Calu3 (cell line): Measurements from ENCODE around the gene DPF3. TPM values are rescaled to one million over a fixed set of nuclear protein-coding genes. Genes with fewer than 3 reads are reported as not detected.

Experiments used
- BruUV-seq: library from RNA; stranded (reverse); fragments of 400-500 nt; replicated peaks from 2 replicates; lab custom pipeline; 2021; lab: Mats Ljungman, UMichigan
- CTCF ChIA-PET: fragments of 300-600 bp; sonication (Branson Sonifier 250); formaldehyde crosslinking; loops from one replicate; lab custom pipeline; 2022; ENCODE audit warnings: antibody characterized with exemption; lab: Charles Lee
- DNase-seq: peaks from one replicate; pipeline ENCODE4 v3.0.0; 2022
- H3K27ac Mint-ChIP-seq: one replicate; pipeline ENCODE4 v1.8.0; 2022; ENCODE audit warnings: mixed read lengths; ENCODE audit not compliant: unreplicated experiment
- H3K27me3 Mint-ChIP-seq: one replicate; pipeline ENCODE4 v1.8.0; 2022; ENCODE audit warnings: mixed read lengths; ENCODE audit not compliant: unreplicated experiment
- H3K36me3 Mint-ChIP-seq: one replicate; pipeline ENCODE4 v1.8.0; 2022; ENCODE audit warnings: mild to moderate bottlenecking, moderate library complexity, mixed read lengths; ENCODE audit not compliant: insufficient read depth, unreplicated experiment
- H3K4me1 Mint-ChIP-seq: one replicate; pipeline ENCODE4 v1.8.0; 2022; ENCODE audit warnings: mild to moderate bottlenecking, low read depth, mixed read lengths; ENCODE audit not compliant: unreplicated experiment
- H3K4me3 Mint-ChIP-seq: one replicate; pipeline ENCODE4 v1.8.0; 2022; ENCODE audit warnings: mild to moderate bottlenecking, low read depth, moderate library complexity, mixed read lengths; ENCODE audit not compliant: unreplicated experiment
- H3K9me3 Mint-ChIP-seq: one replicate; pipeline ENCODE4 v1.8.0; 2022; ENCODE audit warnings: low read depth, mixed read lengths; ENCODE audit not compliant: unreplicated experiment
- intact Hi-C: fragments of 100-400 bp; cut with micrococcal nuclease; formaldehyde crosslinking; loops from one replicate; pipeline ENCODE4 v1.10.0; 2022; ENCODE audit not compliant: unreplicated experiment
- total RNA-seq: library from RNA; stranded (reverse); gene quantifications from 2 replicates; pipeline ENCODE4 v1.2.3, GENCODE V29; 2022
- TF ChIP-seq, protein P1 (sequence below): fragments of 200-600 bp; IDR thresholded peaks from one replicate; pipeline ENCODE4 v1.8.0; 2022; ENCODE audit warnings: antibody characterized with exemption; ENCODE audit not compliant: unreplicated experiment

The DPF3 gene
- total RNA-seq, 1 experiment from 2014 or later, result 9.6 TPM

DNA sequence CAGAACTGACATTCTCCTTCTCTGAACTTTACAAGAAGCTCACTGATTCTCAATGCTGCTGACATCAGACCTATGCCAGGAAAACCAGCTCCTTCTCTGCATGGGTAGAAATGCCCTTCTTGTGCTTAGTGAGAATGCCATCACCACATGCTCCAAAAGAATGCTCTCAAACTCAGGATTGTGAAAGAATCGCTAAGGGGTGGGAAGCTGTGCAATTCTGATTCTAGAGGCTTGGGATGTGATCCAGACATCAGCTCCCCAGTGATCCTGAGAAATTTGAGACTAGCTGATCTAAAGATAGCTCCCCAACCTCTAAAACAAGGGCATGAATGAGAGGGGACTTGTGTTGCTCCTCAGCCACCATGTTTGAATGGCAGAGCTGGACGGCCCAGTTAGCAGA, 113.2 kb downstream of the DPF3 start:
- Mint-ChIP-seq H3K36me3 (peaks cover 4% of the 10 kb centered on the region), H3K27ac (no peak overlapping the region), H3K4me1 (peaks cover 63% of the 10 kb centered on the region), H3K4me3 (no peak overlapping the region), H3K27me3 (no peaks in the 10 kb centered on the region), H3K9me3 (no peaks in the 10 kb centered on the region)
- DNase-seq, result no peak
- TF ChIP-seq, protein P1, sequence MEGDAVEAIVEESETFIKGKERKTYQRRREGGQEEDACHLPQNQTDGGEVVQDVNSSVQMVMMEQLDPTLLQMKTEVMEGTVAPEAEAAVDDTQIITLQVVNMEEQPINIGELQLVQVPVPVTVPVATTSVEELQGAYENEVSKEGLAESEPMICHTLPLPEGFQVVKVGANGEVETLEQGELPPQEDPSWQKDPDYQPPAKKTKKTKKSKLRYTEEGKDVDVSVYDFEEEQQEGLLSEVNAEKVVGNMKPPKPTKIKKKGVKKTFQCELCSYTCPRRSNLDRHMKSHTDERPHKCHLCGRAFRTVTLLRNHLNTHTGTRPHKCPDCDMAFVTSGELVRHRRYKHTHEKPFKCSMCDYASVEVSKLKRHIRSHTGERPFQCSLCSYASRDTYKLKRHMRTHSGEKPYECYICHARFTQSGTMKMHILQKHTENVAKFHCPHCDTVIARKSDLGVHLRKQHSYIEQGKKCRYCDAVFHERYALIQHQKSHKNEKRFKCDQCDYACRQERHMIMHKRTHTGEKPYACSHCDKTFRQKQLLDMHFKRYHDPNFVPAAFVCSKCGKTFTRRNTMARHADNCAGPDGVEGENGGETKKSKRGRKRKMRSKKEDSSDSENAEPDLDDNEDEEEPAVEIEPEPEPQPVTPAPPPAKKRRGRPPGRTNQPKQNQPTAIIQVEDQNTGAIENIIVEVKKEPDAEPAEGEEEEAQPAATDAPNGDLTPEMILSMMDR, result no peak
- BruUV-seq, result no TSS peak
- CTCF ChIA-PET, result interaction anchor here (1.4 to 1.5 kb wide), 2 partner anchors 114 to 116 kb away, joined by 6 read pairs; partner anchors contain the start of gene DPF3
- intact Hi-C loops, result loop anchor here (5.0 to 10.0 kb wide), 2 partner anchors 116 to 263 kb away; no protein-coding TSS in a partner anchor

DNA sequence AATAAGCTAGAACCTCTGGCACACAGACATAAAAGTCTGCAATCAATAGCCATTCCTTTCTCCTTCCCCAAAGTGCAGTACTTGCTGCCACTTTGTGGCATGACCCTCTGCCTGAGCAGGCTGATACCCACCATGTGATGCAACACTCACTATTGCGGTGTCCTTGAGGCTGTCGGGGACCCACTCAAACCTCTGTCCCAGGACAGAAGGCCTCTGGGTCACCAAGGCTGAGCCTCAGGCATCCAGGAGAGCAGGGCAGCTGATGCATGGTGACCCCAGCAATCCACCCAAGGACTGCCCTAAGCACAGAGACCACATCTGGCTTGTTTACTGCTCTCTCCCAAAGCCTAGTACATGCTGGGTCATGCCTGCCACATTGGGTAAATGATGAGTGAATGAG, 114.2 kb downstream of the DPF3 start:
- Mint-ChIP-seq H3K36me3 (peaks cover 4% of the 10 kb centered on the region), H3K27me3 (no peaks in the 10 kb centered on the region), H3K4me3 (no peak overlapping the region), H3K9me3 (no peaks in the 10 kb centered on the region), H3K27ac (no peak overlapping the region), H3K4me1 (peaks cover 65% of the 10 kb centered on the region)
- no peak for DNase-seq
- TF ChIP-seq, protein P1, result no peak
- intact Hi-C loops, result loop anchor here (5.0 to 10.0 kb wide), 2 partner anchors 115 to 262 kb away; no protein-coding TSS in a partner anchor
- CTCF ChIA-PET, result interaction anchor here (0.6 kb wide), 1 partner anchor 131 kb away, joined by 3 read pairs; no protein-coding TSS in a partner anchor
- no TSS peak for BruUV-seq

DNA sequence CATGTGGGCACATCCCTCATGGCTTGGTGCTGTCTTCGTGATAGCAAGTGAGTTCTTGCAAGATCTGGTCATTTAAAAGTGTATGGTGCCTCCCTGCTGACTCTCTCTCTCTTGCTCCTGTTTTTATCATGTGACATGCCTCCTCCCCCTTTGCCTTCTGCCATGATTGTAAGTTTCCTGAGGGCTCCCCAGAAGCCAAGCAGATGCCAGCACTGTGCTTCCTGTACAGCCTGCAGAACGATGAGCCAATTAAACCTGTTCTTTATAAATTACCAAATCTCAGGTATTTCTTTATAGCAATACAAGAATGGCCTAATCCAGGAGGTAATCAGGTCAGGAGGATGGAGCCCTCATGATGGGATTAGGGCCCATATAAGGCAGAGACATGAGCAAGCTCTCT, 116.3 kb downstream of the DPF3 start:
- TF ChIP-seq, protein P1, result no peak

DNA sequence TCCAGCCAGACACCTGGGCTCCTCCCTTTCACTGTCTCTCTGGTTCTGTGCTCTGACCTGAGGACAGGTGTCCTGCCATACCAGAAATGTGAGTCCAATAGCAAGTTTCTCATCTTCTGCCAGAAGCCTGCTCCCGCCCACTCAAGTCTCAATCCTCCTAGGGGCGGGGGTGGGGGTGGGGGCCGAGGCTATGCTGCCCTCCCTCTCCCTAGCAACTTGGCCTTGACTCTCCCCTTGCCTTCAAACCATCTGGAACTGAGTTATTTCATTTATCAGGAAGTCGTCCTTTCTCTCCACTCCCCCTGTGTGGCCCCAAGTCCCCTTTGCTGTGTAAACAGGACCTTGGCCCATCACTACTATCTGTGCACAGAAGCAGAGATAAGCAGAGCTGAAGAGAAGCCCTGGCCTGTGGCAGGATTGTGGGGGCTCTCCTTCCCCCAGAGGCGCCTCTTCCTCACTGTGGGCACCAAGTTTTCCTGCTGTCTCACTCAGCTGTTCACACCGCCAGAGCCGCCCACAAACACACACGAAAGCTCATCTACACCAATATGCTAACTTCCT, 117.1 kb downstream of the DPF3 start:
- CTCF ChIA-PET, result no interaction called here
- H3K36me3 Mint-ChIP-seq, result no peaks in the 10 kb centered on the region
- no peak overlapping the region for H3K4me3 Mint-ChIP-seq
- TF ChIP-seq, protein P1, result no peak
- H3K27me3 Mint-ChIP-seq, result no peaks in the 10 kb centered on the region
- H3K4me1 Mint-ChIP-seq, result peaks cover 42% of the 10 kb centered on the region
- H3K9me3 Mint-ChIP-seq, result no peaks in the 10 kb centered on the region
- DNase-seq, result no peak
- BruUV-seq, result no TSS peak
- no peak overlapping the region for H3K27ac Mint-ChIP-seq
- intact Hi-C loops, result no loop called here

More for the DNA sequence above, 116.3 kb downstream of the DPF3 start:
- no peaks in the 10 kb centered on the region for H3K9me3 Mint-ChIP-seq
- no peak overlapping the region for H3K27ac Mint-ChIP-seq
- intact Hi-C loops, result no loop called here
- no peak for DNase-seq
- no peak overlapping the region for H3K4me3 Mint-ChIP-seq
- H3K27me3 Mint-ChIP-seq, result no peaks in the 10 kb centered on the region
- peaks cover under 1% of the 10 kb centered on the region for H3K36me3 Mint-ChIP-seq
- no TSS peak for BruUV-seq
- CTCF ChIA-PET, result no interaction called here
- H3K4me1 Mint-ChIP-seq, result peaks cover 45% of the 10 kb centered on the region
